Activated CD8-positive, alpha-beta memory T cell treated with anti-CD3 and anti-CD28 coated beads, Interleukin-2, amount 50 U/mL, for 24 hours (primary cell): Measurements from ENCODE around the gene CLDN4.

ENCODE experiments used
- DNase-seq: peaks from one replicate; pipeline ENCODE4 v3.0.0-alpha.2; 2020; ENCODE audit errors: extremely low read depth

Gene CLDN4

GRCh38 chr7:73872056-73872908 lies 41.5 kb downstream of the CLDN4 start:
- DNase-seq, result no peak

- DNase-seq, result no peak
These were observed 45.6 kb downstream of the CLDN4 start for GRCh38 chr7:73876361-73876760.

- no peak for DNase-seq
These were observed 46.2 kb downstream of the CLDN4 start for GRCh38 chr7:73876973-73877372.

- no peak for DNase-seq
These were observed 49.3 kb downstream of the CLDN4 start for GRCh38 chr7:73879977-73880681.

GRCh38 chr7:73880755-73881328 lies 50.0 kb downstream of the CLDN4 start:
- no peak for DNase-seq

GRCh38 chr7:73881352-73882046 lies 50.7 kb downstream of the CLDN4 start:
- no peak for DNase-seq

GRCh38 chr7:73882047-73882402 lies 51.2 kb downstream of the CLDN4 start:
- no peak for DNase-seq
